ENCODE data around the gene DEPDC4.

DEPDC4 gene

DNA sequence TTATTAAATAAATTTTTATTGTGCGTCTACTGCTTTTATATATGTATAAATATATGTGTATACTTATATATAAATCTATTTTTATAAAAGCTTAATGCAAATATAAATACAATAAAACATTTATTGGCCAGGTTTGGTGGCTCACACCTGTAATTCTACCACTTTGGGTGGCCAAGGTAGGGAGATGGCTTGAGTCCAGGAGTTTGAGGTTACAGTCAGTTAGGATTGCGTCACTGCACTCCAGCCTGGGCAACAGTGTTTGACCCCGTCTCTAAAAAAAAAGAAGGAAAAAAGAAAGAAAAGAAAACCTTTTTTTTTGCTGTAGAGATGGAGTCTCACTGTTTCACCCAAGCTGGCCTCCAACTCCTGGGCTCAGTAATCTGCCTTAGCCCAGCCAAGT lies 45.4 kb downstream of the DEPDC4 start:
- TF ChIP-seq JUND (IDR thresholded peaks at IDR 0.05; ENCODE audit: low read depth) = no peak
- in situ Hi-C loops (cut with HindIII; ENCODE audit: low pct_unique_long_range_greater_than_20kb, low sequenced_read_pairs) = no loop called here
- peak in 1 of 2 experiments; percentile 24 for DNase-seq (ENCODE audit: low read depth in 1 of 2, low spot score in 1 of 2)

DNA sequence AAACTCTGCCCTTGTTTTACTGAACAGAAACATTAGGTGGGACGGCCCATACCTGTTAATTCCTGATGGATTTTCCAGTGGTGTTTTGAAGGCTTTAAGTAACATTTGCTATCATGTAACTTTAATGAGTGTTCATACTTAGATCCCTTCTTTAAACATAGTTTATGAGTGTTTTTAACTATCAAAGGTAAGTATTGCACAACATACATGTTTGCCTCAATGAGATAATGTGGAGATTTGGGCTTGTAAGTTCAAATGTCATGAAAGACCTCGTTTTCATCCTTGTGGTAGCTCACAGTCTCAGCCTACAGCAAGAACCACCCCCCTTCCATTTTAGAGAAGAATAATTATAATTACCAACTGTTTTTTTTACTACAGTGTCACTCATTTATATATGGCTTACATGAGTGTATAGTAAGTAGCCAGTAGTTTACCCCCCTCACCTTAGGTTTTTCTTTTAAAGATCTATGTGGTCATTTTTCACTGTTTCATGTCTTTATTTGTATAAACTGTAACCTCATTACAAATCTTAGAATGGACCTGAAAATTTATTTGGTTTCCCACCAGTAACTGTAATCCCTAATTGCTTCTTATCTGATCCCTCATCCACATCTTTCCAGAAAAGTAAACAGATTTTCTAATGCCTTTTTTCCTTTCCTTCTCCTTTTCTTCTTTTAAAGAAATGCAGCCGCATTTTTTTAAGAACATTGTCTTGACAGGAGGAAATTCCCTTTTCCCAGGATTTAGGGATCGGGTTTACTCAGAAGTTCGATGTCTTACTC lies 47.4 kb downstream of the DEPDC4 start:
- no peak for TF ChIP-seq JUND (IDR thresholded peaks at IDR 0.05; ENCODE audit: low read depth)
- DNase-seq (ENCODE audit: low read depth in 1 of 2, low spot score in 1 of 2) = no peak
- in situ Hi-C loops (cut with HindIII; ENCODE audit: low pct_unique_long_range_greater_than_20kb, low sequenced_read_pairs) = no loop called here

DNA sequence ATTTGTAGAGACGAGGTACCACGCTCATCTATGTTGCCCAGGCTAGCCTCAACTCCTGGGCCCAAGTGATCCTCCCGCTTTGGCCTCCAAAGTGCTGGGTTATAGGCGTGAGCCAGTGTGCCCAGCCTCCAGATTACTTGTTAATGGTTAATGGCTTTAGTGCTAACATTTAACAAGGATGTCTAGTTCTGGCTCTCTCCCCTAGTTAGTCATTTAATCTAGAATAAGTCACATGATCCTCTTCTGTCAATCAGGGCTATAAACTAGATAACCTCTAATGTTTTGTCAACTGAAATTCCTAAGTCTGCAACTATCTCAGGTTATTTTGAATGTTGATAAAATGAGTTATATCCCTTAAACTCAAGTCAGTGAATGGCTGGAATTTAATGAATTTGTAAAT lies 50.5 kb downstream of the DEPDC4 start:
- DNase-seq (ENCODE audit: low read depth in 1 of 2, low spot score in 1 of 2) = no peak
- in situ Hi-C loops (cut with HindIII; ENCODE audit: low pct_unique_long_range_greater_than_20kb, low sequenced_read_pairs) = no loop called here
- no peak for TF ChIP-seq JUND (IDR thresholded peaks at IDR 0.05; ENCODE audit: low read depth)

DNA sequence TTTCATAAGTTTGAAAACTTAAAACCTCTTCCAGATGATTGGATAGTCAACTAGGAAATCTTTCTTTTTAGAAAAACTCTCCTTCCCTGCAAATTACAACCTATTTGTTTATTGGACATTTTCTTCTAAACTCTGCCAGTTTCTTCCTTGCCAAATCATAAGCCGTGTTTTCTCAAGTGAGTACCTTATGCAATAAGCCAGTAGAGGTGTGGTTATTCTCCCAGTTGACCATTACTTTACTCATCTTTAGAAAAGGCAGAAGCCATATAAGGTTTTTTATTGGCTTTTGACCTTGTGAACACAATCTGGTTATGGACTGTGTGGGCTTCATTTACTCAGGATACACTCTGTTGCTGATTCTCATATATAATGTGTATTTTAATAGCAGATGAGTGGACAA lies 51.7 kb downstream of the DEPDC4 start:
- TF ChIP-seq JUND (IDR thresholded peaks at IDR 0.05; ENCODE audit: low read depth) = no peak
- in situ Hi-C loops (cut with HindIII; ENCODE audit: low pct_unique_long_range_greater_than_20kb, low sequenced_read_pairs) = no loop called here
- no peak for DNase-seq (ENCODE audit: low read depth in 1 of 2, low spot score in 1 of 2)

DNA sequence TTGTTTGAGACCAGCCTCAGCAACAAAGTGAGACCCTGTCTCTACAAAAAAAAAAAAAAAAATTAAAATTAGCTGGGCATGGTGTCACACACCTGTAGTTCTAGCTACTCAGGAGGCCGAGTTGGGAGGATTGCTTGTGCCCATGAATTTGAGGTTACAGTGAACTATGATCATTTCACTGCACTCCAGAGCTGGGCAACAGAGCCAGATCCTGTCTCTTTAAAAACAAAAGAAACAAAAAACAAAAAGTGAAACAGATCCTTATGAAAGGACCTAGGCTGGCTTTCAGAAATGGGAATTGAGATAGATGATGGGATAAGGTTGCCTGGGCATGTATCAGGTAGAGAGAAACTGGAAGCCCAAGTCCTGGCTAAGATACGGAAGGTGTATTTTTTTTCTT lies 52.4 kb downstream of the DEPDC4 start:
- DNase-seq (ENCODE audit: low read depth in 1 of 2, low spot score in 1 of 2) = no peak
- TF ChIP-seq JUND (IDR thresholded peaks at IDR 0.05; ENCODE audit: low read depth) = no peak
- in situ Hi-C loops (cut with HindIII; ENCODE audit: low pct_unique_long_range_greater_than_20kb, low sequenced_read_pairs) = no loop called here

DNA sequence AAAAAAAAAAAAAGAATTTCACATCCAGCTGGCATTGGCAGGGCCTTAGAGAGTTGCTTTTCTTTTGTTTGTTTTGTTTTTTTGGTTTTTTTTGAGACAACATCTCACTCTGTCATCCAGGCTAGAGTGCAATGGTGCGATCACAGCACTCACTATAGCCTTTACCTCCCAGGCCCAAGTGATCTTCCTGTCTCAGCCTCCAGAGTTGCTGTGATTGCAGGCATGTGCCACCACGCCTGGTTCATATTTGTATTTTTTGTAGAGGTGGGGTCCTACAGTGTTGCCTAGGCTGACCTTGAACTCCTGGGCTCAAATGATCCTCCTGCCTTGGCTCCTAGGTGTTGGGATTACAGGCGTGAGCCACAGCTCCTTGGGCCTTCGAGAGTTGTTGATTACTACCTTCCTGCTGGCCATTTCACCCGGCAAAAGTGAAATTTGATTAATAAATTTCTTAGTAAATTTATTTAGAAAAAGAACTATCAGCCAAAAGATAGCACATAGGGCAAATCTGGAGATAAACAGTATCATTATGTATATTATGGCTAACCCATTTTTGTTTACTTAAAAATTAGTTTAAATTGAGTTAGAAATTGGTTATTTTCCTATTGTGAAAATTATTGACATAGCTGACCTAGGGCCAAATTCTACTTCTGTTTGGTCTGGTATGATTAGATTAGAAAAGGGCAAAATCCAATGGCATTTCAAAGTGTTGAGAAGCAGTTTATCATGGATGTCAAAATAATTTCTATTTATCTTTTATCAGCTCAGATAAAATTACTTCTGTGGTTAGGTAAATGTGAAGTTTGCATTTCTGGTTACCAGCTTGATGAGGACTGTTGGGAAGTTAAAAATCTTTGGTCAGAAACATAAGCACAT lies 53.6 kb downstream of the DEPDC4 start:
- in situ Hi-C loops (cut with HindIII; ENCODE audit: low pct_unique_long_range_greater_than_20kb, low sequenced_read_pairs) = no loop called here
- TF ChIP-seq JUND (IDR thresholded peaks at IDR 0.05; ENCODE audit: low read depth) = no peak
- DNase-seq (ENCODE audit: low read depth in 1 of 2, low spot score in 1 of 2) = no peak

DNA sequence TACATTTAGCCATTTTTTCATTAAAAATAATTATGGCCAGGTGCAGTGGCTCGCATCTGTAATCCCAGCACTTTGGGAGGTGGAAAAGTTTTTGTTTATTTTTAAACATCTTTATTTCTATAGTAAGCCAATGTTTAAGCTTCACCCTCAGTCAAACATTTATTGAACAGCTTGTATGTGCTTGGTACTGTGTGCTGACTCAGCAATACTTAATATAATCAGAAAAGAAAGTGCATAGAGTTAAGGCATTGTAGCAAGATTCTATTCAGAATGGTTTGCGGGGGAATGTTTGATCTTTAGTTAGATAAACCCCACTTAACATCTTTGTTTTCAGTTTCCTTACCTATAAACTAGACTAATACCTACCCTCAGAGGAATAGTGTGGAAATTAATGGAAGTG lies 55.2 kb downstream of the DEPDC4 start:
- TF ChIP-seq JUND (IDR thresholded peaks at IDR 0.05; ENCODE audit: low read depth) = no peak
- no peak for DNase-seq (ENCODE audit: low read depth in 1 of 2, low spot score in 1 of 2)
- in situ Hi-C loops (cut with HindIII; ENCODE audit: low pct_unique_long_range_greater_than_20kb, low sequenced_read_pairs) = no loop called here

DNA sequence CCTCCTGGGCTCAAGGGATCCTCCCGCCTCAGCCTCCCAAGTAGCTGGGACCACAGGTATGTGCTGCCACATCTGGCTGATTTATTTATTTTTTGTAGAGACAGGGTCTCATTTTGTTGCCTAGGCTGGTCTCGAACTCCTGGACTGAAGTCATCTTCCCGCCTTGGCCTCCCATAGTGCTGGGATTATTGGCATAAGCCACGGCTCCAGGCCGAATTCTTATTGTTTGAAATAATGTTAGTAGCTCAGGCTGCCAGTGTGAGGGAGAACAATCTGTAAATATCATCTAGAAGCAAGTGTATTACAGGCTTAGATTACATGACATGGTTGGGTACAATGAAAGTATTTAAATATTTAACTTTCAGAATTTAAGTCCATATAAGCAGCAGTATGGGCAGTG lies 58.0 kb downstream of the DEPDC4 start:
- in situ Hi-C loops (cut with HindIII; ENCODE audit: low pct_unique_long_range_greater_than_20kb, low sequenced_read_pairs) = no loop called here
- peak in 1 of 2 experiments; percentile 52 for DNase-seq (ENCODE audit: low read depth in 1 of 2, low spot score in 1 of 2)
- TF ChIP-seq JUND (IDR thresholded peaks at IDR 0.05; ENCODE audit: low read depth) = no peak

DNA sequence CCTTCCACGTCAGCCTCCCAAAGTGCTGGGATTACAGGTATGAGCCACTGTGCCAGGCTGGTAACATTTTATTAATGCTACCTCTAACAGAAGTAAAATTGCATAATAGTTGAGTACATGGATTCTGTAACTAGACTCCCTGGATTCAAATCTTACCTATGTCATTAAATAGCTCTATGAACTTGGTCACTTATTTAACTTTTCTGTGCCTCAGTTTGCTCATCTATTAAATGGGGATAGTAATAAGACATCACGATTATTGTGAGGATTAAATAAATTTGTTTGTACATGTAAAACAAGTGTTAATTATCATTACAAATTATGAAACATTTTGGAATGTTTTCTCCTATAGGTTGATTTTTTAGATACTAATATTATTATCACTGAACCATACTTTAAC lies 59.6 kb downstream of the DEPDC4 start:
- in situ Hi-C loops (cut with HindIII; ENCODE audit: low pct_unique_long_range_greater_than_20kb, low sequenced_read_pairs) = no loop called here
- TF ChIP-seq JUND (IDR thresholded peaks at IDR 0.05; ENCODE audit: low read depth) = no peak
- DNase-seq (ENCODE audit: low read depth in 1 of 2, low spot score in 1 of 2) = no peak

DNA sequence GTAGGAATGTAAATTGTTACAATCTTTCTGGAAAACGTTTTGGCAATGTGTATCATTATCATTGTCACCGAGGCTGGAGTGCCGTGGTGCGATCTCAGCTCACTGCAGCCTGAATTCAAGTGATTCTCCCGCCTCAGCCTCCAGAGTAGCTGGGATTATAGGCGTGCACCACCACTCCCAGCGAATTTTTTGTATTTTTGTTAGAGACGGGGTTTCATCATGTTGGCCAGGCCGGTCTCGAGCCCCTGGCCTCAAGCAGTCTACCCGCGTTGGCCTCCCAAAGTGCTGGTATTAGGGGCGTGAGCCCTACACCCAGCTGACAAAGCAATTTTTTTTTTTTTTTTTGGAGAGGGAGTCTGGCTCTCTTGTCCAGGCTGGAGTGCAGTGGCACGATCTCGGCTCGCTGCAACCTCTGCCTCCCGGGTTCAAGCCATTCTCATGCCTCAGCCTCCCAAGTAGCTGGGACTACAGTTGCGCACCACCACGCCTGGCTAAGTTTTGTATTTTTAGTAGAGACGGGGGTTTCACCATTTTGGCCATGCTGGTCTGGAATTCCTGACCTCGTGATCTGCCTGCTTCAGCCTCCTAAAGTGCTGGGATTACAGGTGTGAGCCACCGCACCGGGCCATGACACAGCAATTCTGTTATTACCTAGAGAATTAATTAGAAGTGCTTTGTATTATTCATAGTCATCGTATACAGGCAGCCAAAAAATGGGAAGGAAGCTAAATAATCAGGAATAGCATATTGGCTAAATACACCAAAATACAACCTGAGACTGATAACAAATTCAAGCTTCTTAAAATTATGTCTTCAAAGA lies 65.1 kb downstream of the DEPDC4 start:
- no peak for DNase-seq (ENCODE audit: low read depth in 1 of 2, low spot score in 1 of 2)
- in situ Hi-C loops (cut with HindIII; ENCODE audit: low pct_unique_long_range_greater_than_20kb, low sequenced_read_pairs) = no loop called here
- no peak for TF ChIP-seq JUND (IDR thresholded peaks at IDR 0.05; ENCODE audit: low read depth)

DNA sequence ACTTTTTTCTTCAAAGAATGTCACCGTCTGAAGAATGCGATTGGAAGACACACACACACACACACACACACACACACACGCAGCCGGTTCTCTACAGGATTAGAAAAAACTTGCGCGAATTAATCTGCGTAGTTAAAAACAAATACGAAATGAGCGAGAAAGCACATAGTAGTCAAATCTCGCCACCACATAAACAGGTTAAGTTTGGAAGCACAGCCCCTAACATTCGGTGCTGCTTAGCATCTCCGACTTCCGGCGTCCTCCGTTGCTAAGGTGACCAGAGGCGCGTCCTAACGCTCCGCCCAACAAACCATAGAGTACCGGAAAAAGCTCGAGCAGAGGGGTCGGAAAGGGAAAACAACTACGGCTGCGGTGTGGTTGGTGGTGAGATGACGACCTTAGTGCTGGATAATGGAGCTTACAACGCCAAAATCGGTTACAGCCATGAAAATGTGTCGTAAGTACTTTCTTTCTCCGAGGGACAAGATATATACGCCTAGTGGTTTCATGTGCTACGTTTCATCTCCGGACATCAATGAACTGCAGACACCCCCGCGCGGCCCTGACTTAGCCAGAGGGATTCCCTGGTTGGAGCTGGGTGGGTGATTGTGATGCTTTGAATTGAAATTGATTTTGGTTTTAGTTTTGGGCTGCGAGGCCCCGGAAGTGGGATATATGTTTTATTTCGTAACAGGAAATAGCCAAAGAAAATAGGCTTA lies 66.3 kb downstream of the DEPDC4 start, which contains the start of gene ACTR6:
Gene ACTR6, plus strand, starts transcription at position 353 of the 719 bp plus-strand sequence. Its CDS starts 37 bp downstream, at position 390.
- TF ChIP-seq JUND (IDR thresholded peaks at IDR 0.05; ENCODE audit: low read depth) = no peak
- peak; percentile 91 to 98 for DNase-seq (ENCODE audit: low read depth in 1 of 2, low spot score in 1 of 2)
- in situ Hi-C loops (cut with HindIII; ENCODE audit: low pct_unique_long_range_greater_than_20kb, low sequenced_read_pairs) = no loop called here
